IMR-90 (cell line): ENCODE data around the gene CRIP1. TPM values are rescaled to one million over a fixed set of nuclear protein-coding genes. Genes with fewer than 3 reads are reported as not detected.

Experiments
- ATAC-seq: fragments of 200-7000 bp; cut with Tn5 transposase; 2 replicates; pipeline ENCODE4 v1.9.1; 2020; ENCODE audit warnings: low read depth, mild to moderate bottlenecking, moderate library complexity
- BruUV-seq: library from RNA; stranded (reverse); fragments of 400-500 nt; replicated peaks from 2 replicates; lab custom pipeline; 2021; lab: Mats Ljungman, UMichigan
- CTCF ChIA-PET: fragments of 300-600 bp; formaldehyde crosslinking; extraction: SDS; loops from one replicate; lab custom pipeline; 2021; ENCODE audit warnings: antibody characterized with exemption; lab: Yijun Ruan, JAX
- POLR2A ChIA-PET: fragments of 300-600 bp; sonication (Branson Sonifier 250); formaldehyde crosslinking; loops from one replicate; lab custom pipeline; 2022; ENCODE audit warnings: antibody characterized with exemption; ENCODE audit not compliant: unreplicated experiment; lab: Charles Lee
- DNase-seq: peaks from one replicate; pipeline ENCODE4 v3.0.0; 2013
- H2AFZ ChIP-seq: replicated peaks from 2 replicates; pipeline ENCODE3; 2013; ENCODE audit warnings: low read length, mild to moderate bottlenecking; ENCODE audit not compliant: poor library complexity
- H2AK5ac ChIP-seq: 2 replicates; pipeline ENCODE4 v1.6.1; 2013; ENCODE audit warnings: low read depth, low read length, inconsistent platforms
- H2AK9ac ChIP-seq: replicated peaks from 2 replicates; pipeline ENCODE3; 2013; ENCODE audit warnings: mild to moderate bottlenecking, low read depth, low read length, moderate library complexity; ENCODE audit not compliant: poor library complexity
- H2BK120ac ChIP-seq: 2 replicates; pipeline ENCODE4 v1.6.1; 2013; ENCODE audit warnings: low read depth, low read length, inconsistent platforms
- H2BK15ac ChIP-seq: 3 replicates; pipeline ENCODE4 v1.6.1; 2013; ENCODE audit warnings: low read depth, low read length, inconsistent platforms
- H2BK20ac ChIP-seq: 2 replicates; pipeline ENCODE4 v1.6.1; 2013; ENCODE audit warnings: low read depth, mild to moderate bottlenecking, inconsistent platforms, low read length, moderate library complexity
- H2BK5ac ChIP-seq: 2 replicates; pipeline ENCODE4 v1.6.1; 2013; ENCODE audit warnings: mild to moderate bottlenecking, low read depth, low read length, inconsistent platforms; ENCODE audit not compliant: poor library complexity, severe bottlenecking
- H3K14ac ChIP-seq: replicated peaks from 2 replicates; pipeline ENCODE4 v1.6.1; 2013; ENCODE audit warnings: low read depth, low read length, inconsistent platforms
- H3K18ac ChIP-seq: 2 replicates; pipeline ENCODE4 v1.6.1; 2013; ENCODE audit warnings: low read depth, low read length, control low read depth
- H3K23ac ChIP-seq: 2 replicates; pipeline ENCODE4 v1.6.1; 2013; ENCODE audit warnings: low read depth, low read length, inconsistent platforms
- H3K27ac ChIP-seq: 2 replicates; pipeline ENCODE4 v1.5.1; 2013; ENCODE audit warnings: mild to moderate bottlenecking, control low read depth, low read length; ENCODE audit not compliant: insufficient read depth
- H3K27me3 ChIP-seq: 2 replicates; pipeline ENCODE4 v1.6.1; 2013; ENCODE audit warnings: low read length; ENCODE audit not compliant: control insufficient read depth, insufficient read depth
- H3K36me3 ChIP-seq: 2 replicates; pipeline ENCODE4 v1.6.1; 2013; ENCODE audit warnings: low read length, mixed read lengths; ENCODE audit not compliant: control insufficient read depth, insufficient read depth
- H3K4ac ChIP-seq: 2 replicates; pipeline ENCODE4 v1.6.1; 2013; ENCODE audit warnings: low read depth, low read length, inconsistent platforms
- H3K4me1 ChIP-seq: 2 replicates; pipeline ENCODE4 v1.6.1; 2013; ENCODE audit warnings: low read length, mixed read lengths; ENCODE audit not compliant: control insufficient read depth, insufficient read depth
- H3K4me2 ChIP-seq: 2 replicates; pipeline ENCODE4 v1.6.1; 2013; ENCODE audit warnings: low read depth, mild to moderate bottlenecking, control low read depth, low read length, moderate library complexity
- H3K4me3 ChIP-seq: 2 replicates; pipeline ENCODE4 v1.5.1; 2013; ENCODE audit warnings: low read depth, mild to moderate bottlenecking, control low read depth, low read length, moderate library complexity; ENCODE audit not compliant: insufficient read depth
- H3K56ac ChIP-seq: 2 replicates; pipeline ENCODE4 v1.6.1; 2013; ENCODE audit warnings: low read length, inconsistent platforms; ENCODE audit not compliant: insufficient read depth; ENCODE audit errors: extremely low read depth
- H3K79me1 ChIP-seq, 2 experiments: 2 replicates each; pipeline ENCODE4 v1.6.1; 2013; ENCODE audit warnings: low read length in 2 of 2, inconsistent platforms in 1 of 2, low read depth in 1 of 2
- H3K9ac ChIP-seq: 2 replicates; pipeline ENCODE4 v1.6.1; 2013; ENCODE audit warnings: low read depth, low read length, control low read depth
- H3K9me1 ChIP-seq: 2 replicates; pipeline ENCODE4 v1.6.1; 2013; ENCODE audit warnings: low read length, inconsistent platforms; ENCODE audit not compliant: insufficient read depth
- H3K9me3 ChIP-seq: 2 replicates; pipeline ENCODE4 v1.6.1; 2013; ENCODE audit warnings: low read length; ENCODE audit not compliant: control insufficient read depth, insufficient read depth
- H4K20me1 ChIP-seq: 2 replicates; pipeline ENCODE4 v1.6.1; 2013; ENCODE audit warnings: low read length, inconsistent platforms; ENCODE audit not compliant: insufficient read depth
- H4K5ac ChIP-seq: 2 replicates; pipeline ENCODE4 v1.6.1; 2013; ENCODE audit warnings: mild to moderate bottlenecking, low read depth, low read length, control low read depth
- H4K8ac ChIP-seq, 2 experiments: 2 replicates each; pipeline ENCODE4 v1.6.1; 2013; ENCODE audit warnings: low read depth in 2 of 2, low read length in 2 of 2, control low read depth in 1 of 2, inconsistent platforms in 1 of 2
- H4K91ac ChIP-seq: 2 replicates; pipeline ENCODE4 v1.6.1; 2013; ENCODE audit warnings: low read depth, low read length, inconsistent platforms; ENCODE audit not compliant: insufficient read depth
- CEBPB ChIP-seq: IDR thresholded peaks from 2 replicates; pipeline ENCODE4 v1.6.1; 2012; ENCODE audit warnings: low read depth, low read length, improper control_type of control experiment
- FOS ChIP-seq: fragments of 150-350 bp; IDR thresholded peaks from 2 replicates; pipeline ENCODE4 v1.6.1; 2016; ENCODE audit warnings: low read depth, low read length
- MAFK ChIP-seq: IDR thresholded peaks from 2 replicates; pipeline ENCODE4 v1.6.1; 2012; ENCODE audit warnings: low read depth, low read length, improper control_type of control experiment
- MXI1 ChIP-seq: IDR thresholded peaks from 2 replicates; pipeline ENCODE4 v1.6.1; 2012; ENCODE audit warnings: low read depth, mild to moderate bottlenecking, low read length, moderate library complexity, borderline replicate concordance
- POLR2A ChIP-seq: IDR thresholded peaks from 2 replicates; pipeline ENCODE4 v1.6.1; 2012; ENCODE audit warnings: mild to moderate bottlenecking, low read depth, low read length
- RAD21 ChIP-seq: IDR thresholded peaks from 2 replicates; pipeline ENCODE4 v1.6.1; 2012; ENCODE audit warnings: low read length, improper control_type of control experiment
- RCOR1 ChIP-seq: IDR thresholded peaks from 2 replicates; pipeline ENCODE4 v1.6.1; 2012; ENCODE audit warnings: mild to moderate bottlenecking, low read length, improper control_type of control experiment; ENCODE audit not compliant: insufficient replicate concordance
- RFX5 ChIP-seq: IDR thresholded peaks from 2 replicates; pipeline ENCODE4 v1.8.0; 2012; ENCODE audit warnings: low read depth, mild to moderate bottlenecking, low read length, moderate library complexity
- SMC3 ChIP-seq: fragments of 150-350 bp; IDR thresholded peaks from 2 replicates; pipeline ENCODE4 v1.6.1; 2016; ENCODE audit warnings: low read depth, mild to moderate bottlenecking, antibody characterized with exemption, low read length, moderate library complexity
- WGBS, 2 experiments: methylation state at CpG; one replicate each; pipeline versions ENCODE4 v1.1.5 to v1.1.7; 2013; ENCODE audit warnings: missing lambda C conversion rate in 2 of 2; ENCODE audit not compliant: insufficient read length in 1 of 2; ENCODE audit errors: extremely low coverage in 2 of 2; 5-methylcytosine and 5-hydroxymethylcytosine counted together
- dilution Hi-C: fragments of 300-500 bp; cut with HindIII; formaldehyde crosslinking; loops from one replicate; pipeline ENCODE4 v1.14.3; 2018; ENCODE audit warnings: low sequenced_read_pairs; ENCODE audit not compliant: unreplicated experiment
- in situ Hi-C: fragments of 300-500 bp; cut with MboI; formaldehyde crosslinking; loops from 3 replicates; pipeline ENCODE4 v1.14.3; 2019; ENCODE audit warnings: low sequenced_read_pairs, inconsistent platforms, mixed read lengths
- intact Hi-C: fragments of 100-400 bp; cut with micrococcal nuclease; formaldehyde crosslinking; loops from 2 replicates; pipeline ENCODE4 v1.10.0; 2022
- polyA plus RNA-seq, 3 experiments: library from polyadenylated mRNA; depleted of rRNA; stranded (reverse); fragments of >200 nt; gene quantifications; 2 replicates each; pipeline ENCODE4 v1.2.3, GENCODE V29; 2012; ENCODE audit warnings: low replicate concordance in 1 of 3
- total RNA-seq: library from RNA; depleted of rRNA; stranded (reverse); fragments of >200 nt; gene quantifications from 2 replicates; pipeline ENCODE4 v1.2.3, GENCODE V29; 2012
- TF ChIP-seq, protein P1 (sequence below): conservative IDR thresholded peaks from 2 replicates; pipeline ENCODE4 v1.5.1; 2012; ENCODE audit warnings: mild to moderate bottlenecking, low read depth, low read length, improper control_type of control experiment
- TF ChIP-seq, protein P2 (sequence below): fragments of 150-350 bp; IDR thresholded peaks from 2 replicates; pipeline ENCODE4 v1.6.1; 2017; ENCODE audit warnings: mild to moderate bottlenecking, antibody characterized with exemption, low read length, low read depth

Gene CRIP1
- total and polyA plus RNA-seq, 2 of the 4 experiments (the other 2 are of a cell fraction): 0.21 TPM; not detected in 1

DNA sequence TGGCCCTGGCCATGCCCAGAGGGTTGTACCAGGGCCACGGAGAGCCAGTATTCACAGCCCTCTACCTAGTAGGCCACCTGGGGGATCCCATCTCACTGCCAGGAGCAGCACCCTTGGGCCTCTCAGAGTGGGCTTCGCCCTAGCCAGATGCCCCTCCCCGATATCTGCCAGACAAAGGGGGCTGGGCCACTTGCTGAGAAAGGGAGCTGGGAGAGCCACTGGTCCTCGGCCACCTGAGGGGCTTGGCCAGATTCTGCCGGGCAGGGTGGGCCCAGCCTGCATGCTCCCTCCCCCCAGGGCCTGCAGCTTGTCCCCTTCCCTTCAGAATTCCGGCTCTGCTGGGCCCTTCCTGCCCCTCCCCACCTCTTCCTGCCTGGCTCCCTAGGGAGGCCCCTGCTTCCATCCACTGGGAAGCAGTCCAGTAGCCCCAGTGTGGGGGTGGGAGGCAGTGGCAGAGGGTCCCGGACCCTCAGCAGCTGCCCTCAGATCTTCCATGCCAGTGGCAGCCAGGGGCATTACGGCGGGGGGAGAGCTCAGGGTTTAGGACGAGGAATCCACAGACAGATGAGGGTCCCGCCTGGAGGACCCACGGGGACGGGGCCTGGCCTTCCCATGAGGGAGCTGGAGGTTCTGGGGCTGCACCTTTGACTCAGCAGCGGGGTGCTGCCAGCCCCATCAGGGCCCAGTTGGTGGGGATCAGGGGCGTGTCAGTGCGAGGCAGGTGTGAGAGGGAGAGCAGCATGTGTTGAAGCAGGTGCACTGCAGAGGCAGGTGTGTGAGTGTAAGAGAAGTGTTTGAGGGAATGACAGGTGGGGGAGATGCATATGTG, 9.6 kb upstream of the CRIP1 start:
- Histone ChIP-seq H2BK5ac (no peak overlapping the region), H3K36me3 (no peaks in the 10 kb centered on the region), H2BK120ac (0 out of 2 replicates have a peak overlapping the region, but pooled peaks have one; percentile 11), H2BK15ac (no peak overlapping the region), H3K18ac (no peak overlapping the region; the same call in 1 of the 2 replicates), H3K9me3 (no peaks in the 10 kb centered on the region), H3K56ac (no peak overlapping the region), H2AK5ac (peak overlapping the region; percentile 81; the same call in 1 of the 2 replicates), H3K23ac (no peak overlapping the region), H3K9me1 (peaks cover 6% of the 10 kb centered on the region), H3K14ac (no peak overlapping the region), H3K4ac (peak overlapping the region; percentile 92; the same call in 1 of the 2 replicates), H3K79me1 (peaks cover 0 to 23% of the 10 kb centered on the region in 2 experiments; a peak in 1 of 4 replicates), H2AFZ (peak overlapping the region; percentile 96), H4K5ac (no peak overlapping the region), H3K4me1 (peaks cover 26% of the 10 kb centered on the region), H3K27ac (no peak overlapping the region), H3K27me3 (no peaks in the 10 kb centered on the region), H4K20me1 (peaks cover 7% of the 10 kb centered on the region; the same call in 1 of the 2 replicates), H2BK20ac (no peak overlapping the region), H4K91ac (0 out of 2 replicates have a peak overlapping the region, but pooled peaks have one; percentile 1), H3K4me3 (no peak overlapping the region), H2AK9ac (peak overlapping the region; percentile 96), H3K4me2 (peak overlapping the region; percentile 89; the same call in 1 of the 2 replicates), H3K9ac (no peak overlapping the region), H4K8ac (0 out of 4 replicates have a peak overlapping the region, but pooled peaks of 1 of the 2 experiments have one; percentile 22)
- CTCF ChIA-PET: no interaction called here
- in situ Hi-C loops (no loop called here), dilution Hi-C loops (no loop called here), intact Hi-C loops (no loop called here)
- ATAC-seq: no peak
- no peak for DNase-seq
- POLR2A ChIA-PET: no interaction called here
- BruUV-seq: no TSS peak
- TF ChIP-seq RFX5 (no peak), POLR2A (no peak; the same call in 1 of the 2 replicates), RCOR1 (no peak), CEBPB (no peak), RAD21 (no peak), SMC3 (no peak), MXI1 (no peak), MAFK (no peak), FOS (no peak)
- TF ChIP-seq, protein P1, sequence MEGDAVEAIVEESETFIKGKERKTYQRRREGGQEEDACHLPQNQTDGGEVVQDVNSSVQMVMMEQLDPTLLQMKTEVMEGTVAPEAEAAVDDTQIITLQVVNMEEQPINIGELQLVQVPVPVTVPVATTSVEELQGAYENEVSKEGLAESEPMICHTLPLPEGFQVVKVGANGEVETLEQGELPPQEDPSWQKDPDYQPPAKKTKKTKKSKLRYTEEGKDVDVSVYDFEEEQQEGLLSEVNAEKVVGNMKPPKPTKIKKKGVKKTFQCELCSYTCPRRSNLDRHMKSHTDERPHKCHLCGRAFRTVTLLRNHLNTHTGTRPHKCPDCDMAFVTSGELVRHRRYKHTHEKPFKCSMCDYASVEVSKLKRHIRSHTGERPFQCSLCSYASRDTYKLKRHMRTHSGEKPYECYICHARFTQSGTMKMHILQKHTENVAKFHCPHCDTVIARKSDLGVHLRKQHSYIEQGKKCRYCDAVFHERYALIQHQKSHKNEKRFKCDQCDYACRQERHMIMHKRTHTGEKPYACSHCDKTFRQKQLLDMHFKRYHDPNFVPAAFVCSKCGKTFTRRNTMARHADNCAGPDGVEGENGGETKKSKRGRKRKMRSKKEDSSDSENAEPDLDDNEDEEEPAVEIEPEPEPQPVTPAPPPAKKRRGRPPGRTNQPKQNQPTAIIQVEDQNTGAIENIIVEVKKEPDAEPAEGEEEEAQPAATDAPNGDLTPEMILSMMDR: no peak
- TF ChIP-seq, protein P2, sequence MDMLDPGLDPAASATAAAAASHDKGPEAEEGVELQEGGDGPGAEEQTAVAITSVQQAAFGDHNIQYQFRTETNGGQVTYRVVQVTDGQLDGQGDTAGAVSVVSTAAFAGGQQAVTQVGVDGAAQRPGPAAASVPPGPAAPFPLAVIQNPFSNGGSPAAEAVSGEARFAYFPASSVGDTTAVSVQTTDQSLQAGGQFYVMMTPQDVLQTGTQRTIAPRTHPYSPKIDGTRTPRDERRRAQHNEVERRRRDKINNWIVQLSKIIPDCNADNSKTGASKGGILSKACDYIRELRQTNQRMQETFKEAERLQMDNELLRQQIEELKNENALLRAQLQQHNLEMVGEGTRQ: no peak
- 67% methylated on average over 9 of the region's 16 CpGs; no CpG with 5 or more reads in 1 of the 2 experiments for WGBS, 2 experiments
